Duodenal mucosa (tissue), 2 donors: Measurements from ENCODE around the gene PNMA8A.

ENCODE experiments used
- H3K27ac ChIP-seq: one replicate; pipeline ENCODE4 v1.7.0; 2013; ENCODE audit warnings: low read depth, low read length
- H3K27me3 ChIP-seq, 2 donors: one replicate each; pipeline ENCODE4 v1.7.0; 2013; ENCODE audit warnings: low read length in 2 of 2, control low read depth in 1 of 2; ENCODE audit not compliant: insufficient read depth in 2 of 2, control insufficient read depth in 1 of 2
- H3K36me3 ChIP-seq, 2 donors: one replicate each; pipeline ENCODE4 v1.7.0; 2013; ENCODE audit warnings: low read length in 2 of 2, control low read depth in 1 of 2; ENCODE audit not compliant: insufficient read depth in 2 of 2, control insufficient read depth in 1 of 2
- H3K4me1 ChIP-seq, 2 donors: one replicate each; pipeline ENCODE4 v1.7.0; 2013; ENCODE audit warnings: low read length in 2 of 2, control low read depth in 1 of 2; ENCODE audit not compliant: insufficient read depth in 2 of 2, control insufficient read depth in 1 of 2
- H3K4me3 ChIP-seq, 2 donors: one replicate each; pipeline ENCODE4 v1.7.0; 2013; ENCODE audit warnings: low read length in 2 of 2, low read depth in 1 of 2
- H3K9ac ChIP-seq, 2 donors: one replicate each; pipeline ENCODE4 v1.7.0; 2013; ENCODE audit warnings: low read length in 2 of 2, low read depth in 1 of 2
- H3K9me3 ChIP-seq, 2 donors: one replicate each; pipeline ENCODE4 v1.7.0; 2013; ENCODE audit warnings: low read length in 2 of 2, control low read depth in 1 of 2; ENCODE audit not compliant: control insufficient read depth in 1 of 2

The PNMA8A gene

DNA sequence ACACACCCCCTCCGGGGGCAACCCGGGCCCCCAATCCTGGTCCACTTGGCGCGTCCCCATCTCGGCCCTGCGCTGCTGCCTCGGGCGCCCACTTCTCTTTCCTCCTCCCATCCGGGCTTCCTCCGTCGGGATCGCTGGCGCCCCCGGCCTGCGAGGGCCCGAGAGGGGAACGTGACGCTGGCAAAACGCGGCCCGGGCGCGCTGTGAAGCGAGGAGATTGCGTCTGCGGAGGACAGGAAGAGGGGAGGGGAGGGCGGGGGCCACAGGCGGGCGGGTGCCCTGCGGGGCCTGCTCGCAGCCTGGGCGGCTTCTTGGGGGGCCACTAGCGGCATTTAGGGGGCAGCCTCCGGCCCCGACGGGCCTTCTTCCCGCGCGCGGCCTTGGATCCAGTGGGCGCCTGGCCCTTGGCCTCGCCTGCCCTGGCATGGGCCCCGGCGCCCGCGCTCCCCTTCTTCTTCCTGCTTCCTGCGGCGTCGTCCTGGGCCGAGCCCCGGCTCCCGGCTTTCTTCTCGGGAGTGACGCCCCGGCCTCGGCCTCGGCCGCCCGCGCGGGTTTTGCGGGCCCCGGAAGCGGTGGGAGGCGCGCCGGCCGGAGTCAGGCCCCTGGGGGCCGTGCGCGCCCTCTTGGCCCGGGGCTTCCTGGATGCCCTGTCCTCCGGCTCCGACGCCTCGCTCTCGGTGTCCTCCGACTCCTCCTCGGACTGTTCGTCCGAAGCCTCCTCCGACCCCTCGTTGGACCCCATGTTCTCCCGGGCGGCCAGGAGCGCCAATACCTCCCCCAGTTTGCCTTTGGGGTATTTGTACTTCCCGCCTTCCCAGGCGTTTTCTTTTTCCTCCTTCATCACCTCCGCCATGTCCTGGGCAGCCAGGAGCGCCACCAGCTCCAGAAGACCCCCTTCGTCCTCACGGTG is 22.1 kb upstream of the PNMA8A start:
- H3K9me3 ChIP-seq: no peaks in the 10 kb centered on the region
- H3K27me3 ChIP-seq: peaks cover 61 to 62% of the 10 kb centered on the region in 2 donors
- H3K9ac ChIP-seq: no peak overlapping the region

DNA sequence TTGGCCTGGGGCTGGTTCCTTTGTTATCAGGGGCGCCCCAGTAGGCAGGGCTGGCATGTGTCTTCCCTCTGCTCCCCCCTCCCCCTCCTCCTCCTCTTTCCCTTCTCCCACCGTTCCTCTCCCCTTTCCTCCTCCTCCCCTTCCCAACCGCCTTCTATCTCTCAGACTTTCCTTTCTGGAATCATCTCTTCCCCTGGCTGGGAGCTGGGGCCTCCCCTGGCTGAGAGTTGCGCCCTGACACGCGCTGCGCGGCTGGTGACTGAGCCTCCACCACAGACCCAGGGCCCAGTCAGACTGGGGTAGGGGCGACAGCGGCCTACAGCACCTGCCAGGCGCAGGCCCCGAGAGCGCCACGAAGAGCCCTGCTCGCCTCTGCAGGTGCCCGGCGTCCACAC is 21.5 kb upstream of the PNMA8A start:
- Histone ChIP-seq H3K27me3 (peaks cover 64 to 68% of the 10 kb centered on the region in 2 donors), H3K4me1 (peaks cover 8 to 10% of the 10 kb centered on the region in 2 donors), H3K36me3 (no peaks in the 10 kb centered on the region), H3K9ac (no peak overlapping the region), H3K4me3 (no peak overlapping the region), H3K27ac (no peak overlapping the region), H3K9me3 (no peaks in the 10 kb centered on the region)

More for the DNA sequence above, 22.1 kb upstream of the PNMA8A start:
- Histone ChIP-seq H3K4me3 (peak overlapping the region in 1 of 2 donors; percentile 40), H3K27ac (no peak overlapping the region), H3K36me3 (no peaks in the 10 kb centered on the region), H3K4me1 (peaks cover 8 to 10% of the 10 kb centered on the region in 2 donors)

DNA sequence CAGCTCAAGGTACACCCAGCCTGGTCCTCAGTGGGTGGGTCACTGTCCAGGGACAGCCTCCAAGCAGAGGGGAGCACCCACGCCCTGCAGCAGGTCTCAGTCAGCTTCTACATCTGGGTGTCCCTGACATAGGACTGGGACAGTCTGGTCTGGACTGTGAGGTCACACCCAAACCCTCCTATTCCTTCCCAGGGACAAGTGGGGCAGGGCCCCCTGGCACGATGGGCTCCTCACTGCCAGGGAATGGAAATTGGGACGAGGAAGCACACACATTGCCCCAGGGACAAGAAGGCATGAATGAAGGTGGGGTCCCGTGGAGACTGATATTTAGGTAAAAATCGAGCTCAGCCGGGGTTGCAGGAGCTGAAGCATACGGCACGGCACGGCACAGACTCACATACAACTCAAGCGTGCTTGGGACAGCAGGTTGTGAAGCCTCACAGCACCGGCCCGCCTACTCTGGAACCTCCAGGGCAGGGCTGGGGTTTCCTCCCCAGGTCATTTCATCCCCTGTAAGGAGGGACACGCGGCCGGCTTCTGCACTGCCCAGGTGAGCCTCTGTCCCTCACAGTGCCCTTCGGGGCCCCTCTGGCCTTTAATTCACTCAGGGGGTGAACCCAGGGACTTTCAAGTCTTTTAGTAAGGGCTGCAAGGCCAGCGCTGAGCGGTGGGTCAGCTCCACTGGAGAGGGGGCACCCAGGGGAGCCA is 20.8 kb upstream of the PNMA8A start:
- Histone ChIP-seq H3K9me3 (no peaks in the 10 kb centered on the region), H3K4me3 (no peak overlapping the region), H3K9ac (no peak overlapping the region), H3K4me1 (peaks cover 8 to 10% of the 10 kb centered on the region in 2 donors), H3K36me3 (no peaks in the 10 kb centered on the region), H3K27ac (no peak overlapping the region), H3K27me3 (peaks cover 71 to 74% of the 10 kb centered on the region in 2 donors)

DNA sequence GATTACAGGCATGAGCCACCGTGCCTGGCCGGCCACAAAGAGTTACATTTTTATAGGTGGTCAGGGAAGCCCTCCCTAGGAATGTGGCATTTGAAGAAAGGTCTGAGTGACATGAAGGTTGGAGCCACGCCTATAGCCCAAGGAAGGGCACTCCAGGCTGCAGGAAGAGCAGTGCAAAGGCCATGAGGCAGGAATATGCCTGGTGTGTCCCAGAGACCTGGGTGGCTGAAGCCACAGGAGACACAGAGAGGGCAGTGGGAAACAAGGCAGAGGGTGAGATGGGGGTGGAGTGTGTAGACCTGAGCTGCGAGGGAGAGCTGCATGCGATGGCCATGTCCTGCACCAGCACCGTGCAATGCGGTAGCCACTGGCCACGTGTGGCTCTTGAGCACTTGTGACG is 19.4 kb upstream of the PNMA8A start:
- Histone ChIP-seq H3K9me3 (no peaks in the 10 kb centered on the region), H3K4me1 (peaks cover 8 to 10% of the 10 kb centered on the region in 2 donors), H3K4me3 (no peak overlapping the region), H3K27ac (no peak overlapping the region), H3K9ac (no peak overlapping the region), H3K27me3 (peaks cover 73 to 81% of the 10 kb centered on the region in 2 donors), H3K36me3 (no peaks in the 10 kb centered on the region)

DNA sequence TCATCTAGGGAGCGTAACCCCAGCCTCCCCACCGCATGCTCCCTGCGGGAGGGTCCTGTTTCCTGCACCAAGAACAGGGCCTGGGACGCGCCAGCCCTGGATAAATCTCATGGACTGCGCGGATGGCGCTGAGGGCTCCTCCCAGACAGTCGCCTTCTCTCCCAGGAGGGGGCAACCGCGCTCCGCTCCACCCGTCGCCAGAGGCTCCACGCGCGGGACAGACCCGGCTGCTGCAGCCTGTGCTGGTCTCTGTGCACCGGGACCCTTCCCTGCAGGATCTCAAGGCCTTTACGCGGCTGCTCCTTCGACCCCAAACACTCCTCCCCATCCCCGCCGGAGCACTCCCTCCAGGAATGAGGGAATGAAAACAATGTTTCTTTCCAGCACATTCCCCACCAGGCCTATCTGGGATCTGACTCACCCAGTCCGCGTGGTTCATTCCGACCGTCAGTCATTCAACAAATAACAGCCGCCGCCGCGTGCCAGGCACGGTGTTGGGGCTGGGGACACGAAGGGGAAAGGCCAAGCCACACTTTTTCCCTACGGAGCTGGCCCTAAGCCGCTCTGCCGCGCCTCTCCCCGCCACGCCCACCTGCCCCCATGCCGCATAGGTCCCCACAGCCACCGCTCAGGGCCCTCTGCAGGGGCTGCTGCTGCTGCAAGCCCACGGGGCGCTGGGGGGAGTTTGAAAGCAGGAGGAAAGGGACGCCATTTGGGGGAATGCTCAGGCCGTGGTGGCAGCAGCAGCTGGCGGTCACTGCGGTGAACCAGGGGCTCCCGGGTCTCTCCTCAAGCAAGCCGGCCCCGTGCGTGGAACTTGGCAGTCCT is 18.3 kb upstream of the PNMA8A start:
- Histone ChIP-seq H3K9ac (no peak overlapping the region), H3K9me3 (no peaks in the 10 kb centered on the region), H3K27ac (no peak overlapping the region), H3K4me3 (no peak overlapping the region), H3K27me3 (peaks cover 67 to 70% of the 10 kb centered on the region in 2 donors), H3K4me1 (peaks cover 7 to 8% of the 10 kb centered on the region in 2 donors), H3K36me3 (no peaks in the 10 kb centered on the region)

DNA sequence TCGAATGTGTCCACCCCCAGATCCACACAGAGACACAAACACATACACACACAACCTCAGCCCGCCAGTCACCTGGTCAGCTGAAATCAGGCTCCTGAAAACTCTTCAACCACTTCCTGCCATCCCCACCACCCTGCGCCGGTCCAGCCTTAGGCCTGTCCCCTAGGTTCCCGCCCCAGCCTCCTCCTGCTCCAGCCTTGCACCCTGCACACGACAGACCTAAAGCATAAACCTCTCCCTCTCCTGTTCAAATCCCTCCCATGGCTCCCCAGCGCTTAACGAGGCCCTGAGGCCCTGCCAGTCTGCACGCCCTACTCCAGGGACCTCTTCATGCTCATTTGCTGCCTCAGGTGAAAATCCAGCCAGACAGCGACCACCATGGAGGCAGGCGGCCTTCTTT is 17.2 kb upstream of the PNMA8A start:
- Histone ChIP-seq H3K9me3 (no peaks in the 10 kb centered on the region), H3K4me3 (no peak overlapping the region), H3K9ac (no peak overlapping the region), H3K27ac (no peak overlapping the region), H3K4me1 (peaks cover 0 to 7% of the 10 kb centered on the region in 2 donors), H3K36me3 (no peaks in the 10 kb centered on the region), H3K27me3 (peaks cover 57 to 62% of the 10 kb centered on the region in 2 donors)

DNA sequence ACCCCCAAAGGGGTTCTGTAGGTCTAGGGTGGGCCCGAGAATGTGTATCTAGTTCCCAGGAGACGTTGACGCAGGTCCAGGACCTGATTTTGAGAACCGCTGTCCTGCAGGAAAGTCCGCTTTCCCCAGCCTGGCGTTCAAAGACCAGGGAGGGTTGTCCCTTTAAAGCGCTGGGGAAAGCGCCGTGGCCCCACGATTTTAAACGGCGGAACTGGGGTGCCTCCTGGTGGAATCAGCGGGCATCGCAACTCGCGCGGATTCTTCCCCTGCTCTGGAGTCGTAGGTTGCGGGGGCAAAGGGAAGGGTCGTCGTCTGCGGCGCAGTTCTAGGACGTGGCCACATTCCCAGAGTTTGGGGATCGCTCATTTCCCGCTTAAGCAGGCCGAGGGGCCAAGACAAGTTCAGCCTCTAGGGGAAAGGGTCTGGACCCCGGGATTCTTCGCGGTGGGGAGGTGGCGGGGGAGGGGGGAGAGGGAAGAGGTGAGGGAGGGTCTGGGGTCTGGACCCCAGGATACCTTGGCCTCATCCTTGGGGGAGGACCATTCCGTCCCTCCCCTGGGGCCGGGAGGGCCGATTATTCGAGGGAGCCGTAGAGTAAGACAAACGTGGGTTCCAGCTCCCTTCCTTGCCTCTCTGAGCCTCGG is 16.6 kb upstream of the PNMA8A start:
- Histone ChIP-seq H3K36me3 (no peaks in the 10 kb centered on the region), H3K9me3 (no peaks in the 10 kb centered on the region), H3K4me1 (peaks cover 0 to 7% of the 10 kb centered on the region in 2 donors), H3K9ac (no peak overlapping the region), H3K27ac (no peak overlapping the region), H3K4me3 (peak overlapping the region in 1 of 2 donors; percentile 55), H3K27me3 (peaks cover 55 to 59% of the 10 kb centered on the region in 2 donors)

DNA sequence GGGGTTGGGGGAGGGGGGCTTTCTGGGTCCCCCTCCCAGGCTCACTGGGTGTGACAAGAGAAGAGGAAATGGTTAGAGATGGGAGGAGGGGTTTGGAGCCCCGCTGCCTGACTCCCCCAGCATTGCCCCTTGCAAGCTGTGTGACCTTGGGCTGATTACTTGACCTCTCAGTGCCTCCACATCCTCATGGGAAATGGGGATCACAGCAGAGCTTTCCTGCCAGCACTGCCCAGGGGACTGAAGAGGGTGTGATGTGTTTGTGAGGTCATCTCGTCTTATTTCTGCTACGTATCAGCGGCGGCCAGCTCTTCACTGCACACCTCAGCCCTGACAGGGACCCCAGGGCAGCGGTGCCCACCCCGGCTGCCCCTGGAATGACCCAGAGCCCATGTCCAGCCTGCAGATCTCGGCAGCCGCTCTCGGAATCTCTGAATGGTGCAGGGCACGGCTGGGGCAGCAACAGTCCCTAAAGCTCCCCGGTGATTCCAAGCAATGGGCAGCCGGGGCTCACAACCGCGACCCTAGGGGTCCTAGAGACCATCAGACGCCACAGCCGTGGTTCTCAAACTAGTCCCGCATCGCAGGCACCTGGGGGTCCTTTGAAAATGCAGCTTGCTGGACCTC is 15.9 kb upstream of the PNMA8A start:
- no peak overlapping the region for H3K27ac ChIP-seq
- no peaks in the 10 kb centered on the region for H3K36me3 ChIP-seq
- H3K9ac ChIP-seq: no peak overlapping the region
- H3K4me3 ChIP-seq: peak overlapping the region in 1 of 2 donors; percentile 55
- no peaks in the 10 kb centered on the region for H3K9me3 ChIP-seq
- peaks cover 0 to 7% of the 10 kb centered on the region in 2 donors for H3K4me1 ChIP-seq
- H3K27me3 ChIP-seq: peaks cover 49 to 53% of the 10 kb centered on the region in 2 donors

DNA sequence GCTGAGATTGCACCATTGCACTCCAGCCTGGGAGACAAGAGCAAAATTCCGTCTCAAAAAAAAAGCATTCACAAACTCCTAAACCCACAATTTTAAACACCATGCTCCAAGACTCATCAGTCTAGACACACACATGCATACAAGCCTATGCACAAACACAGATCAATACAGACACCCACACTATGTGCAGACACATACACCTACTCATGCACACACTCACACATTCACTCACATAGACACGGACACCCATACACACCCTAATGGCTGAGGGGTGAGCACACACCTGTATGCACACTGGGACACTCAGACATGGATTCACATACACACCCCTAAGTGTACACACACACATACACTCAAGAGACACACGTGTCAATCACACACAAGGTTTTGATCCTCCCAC is 15.0 kb upstream of the PNMA8A start:
- Histone ChIP-seq H3K36me3 (no peaks in the 10 kb centered on the region), H3K9ac (no peak overlapping the region), H3K27ac (no peak overlapping the region), H3K4me3 (no peak overlapping the region), H3K27me3 (peaks cover 40 to 46% of the 10 kb centered on the region in 2 donors), H3K9me3 (no peaks in the 10 kb centered on the region), H3K4me1 (peaks cover 0 to 7% of the 10 kb centered on the region in 2 donors)
